ENCODE results near the gene RTCB. TPM values are rescaled to one million over a fixed set of nuclear protein-coding genes. Genes with fewer than 3 reads are reported as not detected.
A peak's percentile ranks its signal among the peaks of the same experiment; 100 is the strongest.

The RTCB gene
- total RNA-seq, 1 experiment from 2014 or later: 101 TPM

- Histone ChIP-seq H2BK15ac (ENCODE audit: low read depth, low read length) (no peak overlapping the region), H3K23me2 (ENCODE audit: insufficient read length, low read depth, low read length, poor library complexity, severe bottlenecking) (peaks cover 4% of the 10 kb centered on the region), H2BK20ac (ENCODE audit: low read depth, low read length, poor library complexity, severe bottlenecking) (no peak overlapping the region), H4K91ac (ENCODE audit: insufficient read length, low read depth, low read length) (no peak overlapping the region), H4K5ac (ENCODE audit: insufficient read length, low read depth, low read length) (no peak overlapping the region), H3K4me1 (ENCODE audit: insufficient read depth, low read length) (0 out of 2 replicates have a peak, but pooled peaks cover 4% of the 10 kb centered on the region), H2AK5ac (ENCODE audit: insufficient read length, low read length) (no peak overlapping the region), H4K20me1 (ENCODE audit: control insufficient read depth, insufficient read depth, insufficient read length) (no peaks in the 10 kb centered on the region), H2BK12ac (ENCODE audit: insufficient read length, low read depth, low read length) (no peak overlapping the region), H3K14ac (ENCODE audit: insufficient read depth, low read length) (no peak overlapping the region), H4K8ac (replicated peaks; ENCODE audit: insufficient read length, low read depth, low read length) (no peak overlapping the region), H3K18ac (ENCODE audit: insufficient read length, low read depth, low read length) (no peak overlapping the region), H3K4ac (ENCODE audit: low read depth, low read length) (no peak overlapping the region), H2BK120ac (ENCODE audit: low read depth, low read length, poor library complexity, severe bottlenecking) (no peak overlapping the region), H3K9me3 (ENCODE audit: control insufficient read depth, low read depth, low read length) (no peaks in the 10 kb centered on the region), H3K79me2 (ENCODE audit: insufficient read depth, low read length) (peaks cover 13% of the 10 kb centered on the region; the same call in 1 of the 2 replicates), H3K4me2 (ENCODE audit: insufficient read depth, insufficient read length, low read length) (peak overlapping the region; percentile 92), H3K23ac (ENCODE audit: insufficient read length, low read depth, low read length) (no peak overlapping the region), H3K56ac (ENCODE audit: insufficient read length, low read depth, low read length) (no peak overlapping the region), H3K79me1 (ENCODE audit: insufficient read depth, low read depth, low read length, poor library complexity, severe bottlenecking) (peaks cover 12% of the 10 kb centered on the region), H3K9ac (ENCODE audit: extremely low read depth, insufficient read length, low read length) (no peak overlapping the region), H2AFZ (ENCODE audit: low read length) (no peak overlapping the region), H2BK5ac (ENCODE audit: insufficient read length, low read length) (no peak overlapping the region), H3K27ac (ENCODE audit: insufficient read length, low read depth, low read length) (no peak overlapping the region), H3T11ph (ENCODE audit: low read length) (no peak overlapping the region), H3K27me3 (ENCODE audit: insufficient read depth, low read length) (no peaks in the 10 kb centered on the region)
- H3K27ac Mint-ChIP-seq: no peak overlapping the region
- TF ChIP-seq CTCF (conservative IDR thresholded peaks at IDR 0.05): no peak
- peak overlapping the region; percentile 94 to 97 for H3K4me3 Mint-ChIP-seq
- peaks cover 18 to 22% of the 10 kb centered on the region in 2 experiments for H3K4me1 Mint-ChIP-seq
- peaks cover 8% of the 10 kb centered on the region for H3K27me3 Mint-ChIP-seq (ENCODE audit: low read depth)
- no peak for DNase-seq
- no CpG with 5 or more reads among the region's 4 CpGs for whole genome bisulfite sequencing (ENCODE audit: extremely low coverage, insufficient read length, low lambda C conversion rate)
- H3K36me3 Mint-ChIP-seq (ENCODE audit: insufficient read depth in 1 of 3, low read depth in 3 of 3): peaks cover 22 to 43% (median 34%) of the 10 kb centered on the region in 3 experiments; a peak in 6 of 7 replicates
- no peaks in the 10 kb centered on the region for H3K9me3 Mint-ChIP-seq
These were observed 1.6 kb downstream of the RTCB start for GRCh38 chr22:32410459-32410858.

Data from H9 (cell line).